Kidney (tissue), 14 donors: Measurements from ENCODE around the gene TBC1D24. TPM values are rescaled to one million over a fixed set of nuclear protein-coding genes. Genes with fewer than 3 reads are reported as not detected.
A peak's percentile ranks its signal among the peaks of the same experiment; 100 is the strongest.

Experiments
- DNase-seq, 5 donors: peaks; one replicate each; pipeline ENCODE4 v3.0.0-alpha.2; 2013 to 2020
- FAIRE-seq: peaks from 2 replicates; lab custom pipeline; 2012; peaks lifted over from hg19 to GRCh38; lab: Jason Lieb, UNC
- H3K27ac ChIP-seq, 2 donors: one replicate each; pipeline ENCODE4 v1.7.0; 2013; ENCODE audit warnings: low read depth in 2 of 2, low read length in 2 of 2, inconsistent platforms in 1 of 2
- H3K27me3 ChIP-seq: one replicate; pipeline ENCODE4 v1.7.1; 2013; ENCODE audit warnings: low read length, inconsistent platforms; ENCODE audit not compliant: control insufficient read depth, insufficient read depth
- H3K36me3 ChIP-seq, 3 donors: one replicate each; pipeline versions ENCODE4 v1.7.0 to v1.7.1; 2013; ENCODE audit warnings: low read length in 3 of 3, control low read depth in 1 of 3, inconsistent platforms in 1 of 3; ENCODE audit not compliant: insufficient read depth in 3 of 3, control insufficient read depth in 2 of 3
- H3K4me1 ChIP-seq, 3 donors: one replicate each; pipeline versions ENCODE4 v1.7.0 to v1.7.1; 2013; ENCODE audit warnings: low read length in 3 of 3, inconsistent platforms in 1 of 3, low read depth in 1 of 3; ENCODE audit not compliant: control insufficient read depth in 2 of 3, insufficient read depth in 2 of 3
- H3K4me3 ChIP-seq, 3 donors: one replicate each; pipeline versions ENCODE4 v1.7.0 to v1.8.1; 2013; ENCODE audit warnings: low read length in 3 of 3, control low read depth in 1 of 3, inconsistent platforms in 1 of 3
- H3K9ac ChIP-seq, 3 donors: one replicate each; pipeline versions ENCODE4 v1.7.0 to v1.7.1; 2013; ENCODE audit warnings: low read length in 3 of 3, control low read depth in 1 of 3, inconsistent platforms in 1 of 3
- H3K9me3 ChIP-seq, 3 donors: one replicate each; pipeline versions ENCODE4 v1.7.0 to v1.7.1; 2013; ENCODE audit warnings: low read length in 3 of 3, control low read depth in 1 of 3, inconsistent platforms in 1 of 3; ENCODE audit not compliant: control insufficient read depth in 2 of 3, insufficient read depth in 1 of 3
- intact Hi-C: fragments of 100-400 bp; cut with DNase I; formaldehyde crosslinking; loops from one replicate; pipeline ENCODE4 v1.11.1; 2022
- polyA plus RNA-seq: library from polyadenylated mRNA; stranded (reverse); fragments of 350-450 nt; fragmentation: Illumina TruSeq; extraction: RNeasy Lipid Tissue Mini Kit (QIAGEN cat#74804); gene quantifications from one replicate; pipeline ENCODE4 v1.2.3, GENCODE V29; 2014; ENCODE audit warnings: low read depth, low replicate concordance; ENCODE audit not compliant: insufficient read depth
- total RNA-seq: library from RNA; stranded (reverse); fragmentation: NEBNext Ultra II Directional; extraction: Animal tissue kit (Norgen Biotek cat#: 25700); gene quantifications from one replicate; pipeline ENCODE4 v1.2.1, GENCODE V29; 2021
- TF ChIP-seq, protein P1 (sequence below): IDR thresholded peaks from 3 replicates; pipeline ENCODE4 v1.5.1; 2012; ENCODE audit warnings: mild to moderate bottlenecking, moderate library complexity, borderline replicate concordance; ENCODE audit not compliant: insufficient read depth; ENCODE audit errors: extremely low read depth
- donor health status: control.
- donor health status: control.
- donor health status: control.
- donor health status: control.
- donor health status: control.
- donor health status: DM: yes; HTN: yes; CAD: no.
- donor health status: Normal renal cell carcinoma (clear cell type).

The TBC1D24 gene
- total and polyA plus RNA-seq, 2 donors from 2014 or later = 23.9 to 25.7 TPM

DNA sequence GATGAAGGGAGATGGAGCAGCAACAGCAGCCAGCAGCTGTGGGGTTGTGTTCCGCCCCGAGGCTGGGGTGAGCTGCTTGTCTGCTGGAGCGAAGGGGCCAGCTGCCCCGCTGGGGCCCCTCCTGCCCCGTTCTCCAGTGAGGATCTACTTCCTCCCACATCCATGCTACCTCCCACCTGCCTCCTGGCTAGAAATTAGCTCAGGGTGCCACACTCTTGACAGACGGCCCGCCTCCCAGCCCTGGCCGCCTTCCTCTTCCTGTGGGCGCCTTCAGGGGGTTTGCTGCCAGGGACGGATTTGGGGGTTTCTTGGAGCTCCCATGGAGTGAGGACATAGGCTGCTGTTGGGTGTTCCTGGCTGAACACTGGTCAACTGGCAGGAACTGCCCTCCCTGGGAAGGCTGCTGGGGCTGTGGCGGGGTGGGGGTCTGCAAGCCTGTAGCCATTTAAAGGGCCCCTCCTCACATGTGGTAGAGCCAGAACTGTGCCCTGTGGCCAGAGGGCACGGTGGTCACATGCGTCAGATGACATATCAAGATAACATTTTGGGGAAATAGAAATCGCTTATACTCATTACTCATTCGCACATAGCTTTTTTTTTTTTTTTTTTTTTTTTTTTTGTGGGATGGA lies 13.1 kb downstream of the TBC1D24 start:
- Histone ChIP-seq H3K4me3 (no peak overlapping the region), H3K9me3 (no peaks in the 10 kb centered on the region), H3K27ac (peak overlapping the region; percentile 71 to 83), H3K4me1 (peaks cover 2 to 51% (median 15%) of the 10 kb centered on the region in 3 donors), H3K9ac (peak overlapping the region in 2 of 3 donors; percentile 10 to 14), H3K27me3 (no peaks in the 10 kb centered on the region), H3K36me3 (peaks cover 0 to 3% (median 0%) of the 10 kb centered on the region in 3 donors)
- DNase-seq = peak in 4 of 5 donors; percentile 46 to 73 (median 72)
- intact Hi-C loops = no loop called here
- TF ChIP-seq, protein P1, sequence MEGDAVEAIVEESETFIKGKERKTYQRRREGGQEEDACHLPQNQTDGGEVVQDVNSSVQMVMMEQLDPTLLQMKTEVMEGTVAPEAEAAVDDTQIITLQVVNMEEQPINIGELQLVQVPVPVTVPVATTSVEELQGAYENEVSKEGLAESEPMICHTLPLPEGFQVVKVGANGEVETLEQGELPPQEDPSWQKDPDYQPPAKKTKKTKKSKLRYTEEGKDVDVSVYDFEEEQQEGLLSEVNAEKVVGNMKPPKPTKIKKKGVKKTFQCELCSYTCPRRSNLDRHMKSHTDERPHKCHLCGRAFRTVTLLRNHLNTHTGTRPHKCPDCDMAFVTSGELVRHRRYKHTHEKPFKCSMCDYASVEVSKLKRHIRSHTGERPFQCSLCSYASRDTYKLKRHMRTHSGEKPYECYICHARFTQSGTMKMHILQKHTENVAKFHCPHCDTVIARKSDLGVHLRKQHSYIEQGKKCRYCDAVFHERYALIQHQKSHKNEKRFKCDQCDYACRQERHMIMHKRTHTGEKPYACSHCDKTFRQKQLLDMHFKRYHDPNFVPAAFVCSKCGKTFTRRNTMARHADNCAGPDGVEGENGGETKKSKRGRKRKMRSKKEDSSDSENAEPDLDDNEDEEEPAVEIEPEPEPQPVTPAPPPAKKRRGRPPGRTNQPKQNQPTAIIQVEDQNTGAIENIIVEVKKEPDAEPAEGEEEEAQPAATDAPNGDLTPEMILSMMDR = no peak
- no peak for FAIRE-seq

DNA sequence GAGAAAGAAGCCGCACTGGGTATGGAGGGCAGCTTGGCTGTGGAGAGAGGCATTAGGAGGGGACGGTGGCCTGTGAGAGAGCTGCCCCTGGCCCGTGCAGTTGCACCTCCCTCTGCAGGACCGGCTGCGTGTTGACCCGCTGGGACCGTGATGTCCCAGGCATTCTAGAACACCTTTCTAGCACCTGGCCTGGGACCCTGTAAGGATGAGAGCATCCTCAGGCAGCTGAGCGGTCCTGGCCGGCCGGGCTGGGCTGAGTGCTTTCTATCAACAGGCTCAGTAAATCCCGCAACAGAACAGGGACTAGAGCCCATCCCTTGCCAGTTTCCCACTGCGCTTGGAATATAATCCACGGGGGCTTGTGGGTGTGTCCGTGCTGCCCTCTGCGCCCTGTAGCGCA lies 14.7 kb downstream of the TBC1D24 start:
- FAIRE-seq = no peak
- Histone ChIP-seq H3K9ac (peak overlapping the region in 1 of 3 donors; percentile 9), H3K4me3 (no peak overlapping the region), H3K4me1 (peaks cover 2 to 47% (median 19%) of the 10 kb centered on the region in 3 donors), H3K27me3 (no peaks in the 10 kb centered on the region), H3K36me3 (peaks cover 0 to 3% (median 0%) of the 10 kb centered on the region in 3 donors), H3K27ac (no peak overlapping the region), H3K9me3 (no peaks in the 10 kb centered on the region)
- intact Hi-C loops = no loop called here
- DNase-seq = peak in 1 of 5 donors; percentile 54
- TF ChIP-seq, protein P1 = no peak

DNA sequence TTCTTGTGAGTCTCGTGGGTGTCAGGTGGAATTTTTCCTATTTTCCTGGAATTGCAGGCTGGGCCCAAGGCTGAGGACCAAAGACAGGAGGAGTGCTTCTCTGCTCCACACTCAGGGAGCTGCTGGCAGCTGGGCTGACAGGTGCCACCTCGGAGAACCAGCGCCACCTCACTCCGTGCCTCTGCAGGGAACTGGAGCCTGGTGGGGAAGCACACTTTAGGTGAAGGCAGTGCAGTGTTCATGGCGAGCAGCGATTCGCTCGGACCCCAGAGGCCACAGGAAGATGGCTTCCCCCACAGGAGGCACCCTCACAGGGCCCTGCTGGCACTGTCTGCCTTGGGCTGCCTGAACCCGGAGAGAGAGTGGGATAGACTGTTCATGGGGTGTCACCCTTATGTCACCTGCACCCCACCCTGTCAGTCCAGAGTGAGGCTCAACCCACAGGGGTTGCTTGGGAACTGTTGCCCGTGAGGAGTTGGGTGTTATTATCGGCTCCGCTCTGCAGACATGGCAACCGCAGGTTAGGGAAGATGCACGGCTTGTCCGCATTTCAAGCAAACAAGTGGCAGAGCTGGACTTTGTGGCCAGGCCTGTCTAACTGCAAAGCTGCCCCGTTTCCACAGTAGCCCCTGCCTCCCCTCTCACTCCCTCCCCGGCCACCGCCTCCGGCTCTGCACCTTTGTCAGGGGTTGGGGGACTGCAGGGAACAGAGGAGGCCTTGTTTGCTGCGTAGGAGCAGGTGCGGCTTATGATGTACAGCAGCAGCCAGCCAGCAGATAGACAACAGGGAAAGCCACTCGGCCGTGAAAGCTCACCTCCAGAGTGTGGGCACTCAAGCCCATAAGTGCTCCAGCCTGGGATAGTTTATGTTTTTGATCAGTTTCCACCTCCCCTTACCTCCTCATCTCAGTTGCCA lies 15.5 kb downstream of the TBC1D24 start:
- Histone ChIP-seq H3K36me3 (peaks cover 0 to 3% (median 0%) of the 10 kb centered on the region in 3 donors), H3K27me3 (no peaks in the 10 kb centered on the region), H3K4me3 (no peak overlapping the region), H3K4me1 (peaks cover 2 to 43% (median 19%) of the 10 kb centered on the region in 3 donors), H3K27ac (peak overlapping the region in 1 of 2 donors; percentile 16), H3K9ac (peak overlapping the region in 1 of 3 donors; percentile 9), H3K9me3 (no peaks in the 10 kb centered on the region)
- FAIRE-seq = no peak
- TF ChIP-seq, protein P1 = no peak
- DNase-seq = peak; percentile 74 to 83 (median 78)
- intact Hi-C loops = no loop called here
